ENCODE measurements around the gene ADCY1.
"Not testable (repeated sequence)": the region's sequence is repeated elsewhere in the genome, so short reads cannot be mapped to it uniquely, and the experiment has no call there.

Gene ADCY1

GRCh38 chr7:45759464-45759863, 185.3 kb downstream of the ADCY1 start:
- DNase-seq (ENCODE audit: low read depth): not testable (repeated sequence)

GRCh38 chr7:45761545-45762205, 187.5 kb downstream of the ADCY1 start:
- not testable (repeated sequence) for DNase-seq (ENCODE audit: low read depth)

- DNase-seq (ENCODE audit: low read depth): not testable (repeated sequence)
Measured at GRCh38 chr7:45762225-45762994, 188.2 kb downstream of the ADCY1 start.

GRCh38 chr7:45768516-45769394, 194.6 kb downstream of the ADCY1 start:
- peak; percentile 97 for DNase-seq (ENCODE audit: low read depth)

GRCh38 chr7:45769626-45770025, 195.5 kb downstream of the ADCY1 start:
- DNase-seq (ENCODE audit: low read depth): not testable (repeated sequence)

Measured in stimulated activated CD4-positive, alpha-beta T cell treated with anti-CD3 and anti-CD28 coated beads, Interleukin-2, amount 100 ng/mL, for 4 hours (primary cell).